HG03159 (cell line): ENCODE measurements around the gene TMEM121.

Source experiments
- ATAC-seq: cut with Tn5 transposase; IDR thresholded peaks from one replicate; pipeline ENCODE4 v1.9.1; 2021; ENCODE audit warnings: mild to moderate bottlenecking, moderate library complexity; ENCODE audit not compliant: unreplicated experiment

The TMEM121 gene

GRCh38 chr14:105525861-105526775 is at the start of gene TMEM121:
Gene TMEM121 (plus strand): TSS chr14:105526583. CDS start chr14:105528835, 2,252 bp downstream.
- ATAC-seq, result no peak

GRCh38 chr14:105476831-105477659 is 49.3 kb upstream of the TMEM121 start:
- ATAC-seq, result no peak

GRCh38 chr14:105477660-105478397 is 48.6 kb upstream of the TMEM121 start:
- ATAC-seq, result no peak

- ATAC-seq, result no peak
Measured at GRCh38 chr14:105478398-105479251, 47.8 kb upstream of the TMEM121 start.

GRCh38 chr14:105479431-105480158 is 46.8 kb upstream of the TMEM121 start:
- no peak for ATAC-seq

- ATAC-seq, result no peak
Measured at GRCh38 chr14:105480199-105480746, 46.1 kb upstream of the TMEM121 start.

GRCh38 chr14:105480807-105481801 is 45.3 kb upstream of the TMEM121 start:
- peak; percentile 46 for ATAC-seq

GRCh38 chr14:105481886-105482457 is 44.4 kb upstream of the TMEM121 start:
- peak; percentile 57 for ATAC-seq

- no peak for ATAC-seq
Measured at GRCh38 chr14:105482486-105483110, 43.8 kb upstream of the TMEM121 start.

- ATAC-seq, result no peak
Measured at GRCh38 chr14:105483300-105484068, 42.9 kb upstream of the TMEM121 start.

- ATAC-seq, result no peak
Measured at GRCh38 chr14:105484069-105484996, 42.0 kb upstream of the TMEM121 start.

- no peak for ATAC-seq
Measured at GRCh38 chr14:105484997-105485393, 41.4 kb upstream of the TMEM121 start.

GRCh38 chr14:105485739-105486162 is 40.6 kb upstream of the TMEM121 start:
- ATAC-seq, result no peak

- no peak for ATAC-seq
Measured at GRCh38 chr14:105486163-105486973, 40.0 kb upstream of the TMEM121 start, which contains the start of gene CRIP1. Gene CRIP1 (plus strand): TSS chr14:105486886. CDS start chr14:105487260, 374 bp downstream.
